SJCRH30 (cell line): ENCODE data around the gene GRK4. TPM values are rescaled to one million over a fixed set of nuclear protein-coding genes. Genes with fewer than 3 reads are reported as not detected.
"Not testable (repeated sequence)": the region's sequence is repeated elsewhere in the genome, so short reads cannot be mapped to it uniquely, and the experiment has no call there.

ENCODE experiments used
- DNase-seq, 2 experiments: peaks; one replicate each; pipeline ENCODE4 v3.0.0-alpha.2; 2015 to 2020
- H3K27ac ChIP-seq: fragments of 250-450 bp; sonication (Bioruptor Pico); 2 replicates; pipeline ENCODE4 v1.5.1; 2020; ENCODE audit warnings: mild to moderate bottlenecking, moderate library complexity
- H3K27me3 ChIP-seq: fragments of 250-450 bp; sonication (Bioruptor Pico); 2 replicates; pipeline ENCODE4 v1.5.1; 2020; ENCODE audit warnings: mild to moderate bottlenecking, moderate library complexity
- H3K36me3 ChIP-seq: fragments of 250-450 bp; sonication (Bioruptor Pico); 2 replicates; pipeline ENCODE4 v1.5.1; 2020; ENCODE audit warnings: mild to moderate bottlenecking, moderate library complexity
- H3K4me1 ChIP-seq: fragments of 250-450 bp; sonication (Bioruptor Pico); 2 replicates; pipeline ENCODE4 v1.5.1; 2020; ENCODE audit warnings: mild to moderate bottlenecking, moderate library complexity
- H3K4me3 ChIP-seq: fragments of 250-450 bp; sonication (Bioruptor Pico); 2 replicates; pipeline ENCODE4 v1.5.1; 2020; ENCODE audit warnings: mild to moderate bottlenecking, moderate library complexity
- H3K9me3 ChIP-seq: fragments of 250-450 bp; sonication (Bioruptor Pico); replicated peaks from 2 replicates; pipeline ENCODE4 v1.5.1; 2020; ENCODE audit warnings: mild to moderate bottlenecking, moderate library complexity
- total RNA-seq: library from RNA; depleted of rRNA; stranded (reverse); fragments of >200 nt; shearing (Covaris generic); gene quantifications from 2 replicates; pipeline ENCODE4 v1.2.3, GENCODE V29; 2014

Gene GRK4
- total RNA-seq, 1 experiment from 2014 or later = 5.9 TPM

DNA sequence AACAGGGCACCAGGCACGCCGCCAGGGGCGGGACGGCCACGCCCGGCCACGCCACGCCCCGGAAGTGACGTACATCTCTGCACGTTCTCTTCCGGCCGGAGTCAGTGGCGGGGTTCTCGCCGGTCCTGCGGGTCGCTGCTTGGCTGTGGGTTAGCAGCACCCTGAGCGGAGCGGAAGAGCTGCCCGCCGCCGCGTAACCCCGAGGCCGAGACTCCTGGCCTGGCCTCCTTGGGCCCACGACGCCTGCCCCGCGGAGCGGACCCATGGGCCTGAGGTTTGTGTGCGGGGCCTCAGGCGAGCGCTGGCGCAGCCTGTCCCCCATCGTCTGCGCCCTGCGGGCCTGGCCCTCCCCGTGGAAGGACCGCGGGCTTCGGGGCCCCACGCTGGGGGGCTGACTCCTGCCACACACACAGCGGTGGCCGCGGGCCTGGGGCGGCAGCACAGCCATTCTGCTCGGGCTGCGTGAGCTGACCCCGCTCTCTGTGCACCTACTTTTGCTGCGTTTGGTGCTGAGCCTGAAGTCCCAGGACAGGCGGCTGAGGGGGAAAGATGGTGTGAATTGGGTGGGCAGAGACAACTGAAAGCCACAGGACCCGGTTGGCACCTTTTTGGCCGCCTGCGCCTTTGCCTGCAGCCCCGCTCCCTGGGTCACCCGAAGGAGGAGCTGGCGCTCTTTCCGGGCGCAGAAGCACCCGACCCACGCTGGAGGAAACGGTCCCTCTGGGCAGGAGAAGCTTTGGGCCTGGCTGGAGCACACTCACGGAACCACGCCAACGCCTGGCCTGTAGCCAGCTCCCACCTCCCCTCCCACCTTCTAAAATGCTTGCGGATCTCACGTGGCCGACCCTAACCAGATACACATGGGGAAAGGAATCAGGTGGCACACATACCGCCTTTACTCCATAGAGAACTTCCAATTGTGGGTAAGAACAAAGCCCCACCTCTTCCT lies 28.3 kb upstream of the GRK4 start:
- Histone ChIP-seq H3K27ac (peak overlapping the region; percentile 23; the same call in 1 of the 2 replicates), H3K36me3 (peaks cover 29% of the 10 kb centered on the region), H3K9me3 (no peaks in the 10 kb centered on the region), H3K4me3 (peak overlapping the region; percentile 89), H3K4me1 (peaks cover 10% of the 10 kb centered on the region; the same call in 1 of the 2 replicates), H3K27me3 (no peaks in the 10 kb centered on the region)
- peak; percentile 94 to 95 for DNase-seq

DNA sequence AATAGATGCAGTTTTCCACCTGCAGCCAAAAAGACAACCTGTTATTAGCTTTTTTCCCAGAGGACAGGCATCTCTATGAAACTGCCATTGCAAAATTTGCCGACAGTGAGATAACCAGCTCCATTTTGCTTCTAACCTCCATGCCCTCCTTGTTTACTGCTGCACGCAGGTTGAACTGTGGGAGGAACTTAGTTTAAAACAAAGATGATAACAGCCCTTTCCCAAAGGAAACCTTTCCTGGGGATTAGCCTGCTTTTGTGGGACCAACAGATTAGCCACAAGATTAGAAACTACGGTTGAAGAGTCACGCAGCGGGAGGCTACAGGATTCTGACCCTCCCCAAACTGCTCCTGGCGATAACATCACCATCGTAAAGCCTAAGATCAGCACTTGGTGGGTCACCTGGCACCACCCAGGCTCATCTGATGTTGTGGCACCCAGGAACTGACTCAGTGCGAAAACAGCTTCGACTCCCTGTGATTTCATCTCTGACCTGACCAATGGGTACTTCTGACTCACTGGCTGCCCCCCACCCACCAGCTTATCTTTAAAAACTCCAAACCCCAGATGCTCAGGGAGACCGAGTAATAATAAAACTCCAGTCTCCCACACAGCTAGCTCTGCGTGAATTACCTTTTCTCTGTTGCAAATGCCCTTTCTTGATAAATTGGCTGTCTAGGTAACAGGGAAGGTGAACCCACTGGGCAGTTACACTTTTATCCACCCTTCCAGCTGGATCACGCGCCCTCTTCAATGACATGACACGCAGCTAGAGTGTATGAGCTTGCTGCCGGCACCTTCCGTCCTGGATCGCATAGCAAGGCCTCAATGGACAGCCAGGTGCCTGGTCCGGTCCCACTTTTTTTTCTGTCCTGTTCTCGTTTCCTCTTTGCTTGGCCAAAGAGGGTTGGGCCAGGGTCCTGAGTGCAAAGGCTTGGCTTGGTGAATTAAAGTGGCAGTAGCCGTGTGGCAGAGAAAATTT lies 27.3 kb upstream of the GRK4 start:
- Histone ChIP-seq H3K36me3 (peaks cover 35% of the 10 kb centered on the region), H3K27ac (no peak overlapping the region; the same call in 1 of the 2 replicates), H3K27me3 (no peaks in the 10 kb centered on the region), H3K4me3 (peak overlapping the region; percentile 89), H3K9me3 (no peaks in the 10 kb centered on the region), H3K4me1 (peaks cover 10% of the 10 kb centered on the region; the same call in 1 of the 2 replicates)
- DNase-seq = no peak

DNA sequence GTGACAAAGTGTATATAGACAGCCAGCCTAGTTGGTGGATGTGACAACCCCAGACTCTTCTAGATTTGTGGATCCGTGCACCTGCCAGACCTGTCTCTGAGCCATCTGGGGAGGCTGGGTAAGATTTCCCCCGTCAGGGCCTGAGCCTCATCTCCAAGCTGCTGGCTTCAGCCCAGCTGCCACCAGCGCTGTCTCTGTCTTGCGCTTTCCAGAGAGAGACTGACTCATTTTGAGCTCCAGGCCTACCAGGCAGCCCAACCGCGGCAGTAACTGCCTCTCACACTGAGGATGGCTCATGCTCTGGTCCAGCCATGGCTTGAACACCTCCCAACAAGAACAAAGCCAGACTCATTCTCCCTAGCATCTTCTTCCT lies 26.6 kb upstream of the GRK4 start:
- no peak for DNase-seq
- peaks cover 10% of the 10 kb centered on the region; the same call in 1 of the 2 replicates for H3K4me1 ChIP-seq
- H3K27me3 ChIP-seq = no peaks in the 10 kb centered on the region
- peaks cover 41% of the 10 kb centered on the region for H3K36me3 ChIP-seq
- no peak overlapping the region for H3K4me3 ChIP-seq
- H3K9me3 ChIP-seq = no peaks in the 10 kb centered on the region
- no peak overlapping the region for H3K27ac ChIP-seq

DNA sequence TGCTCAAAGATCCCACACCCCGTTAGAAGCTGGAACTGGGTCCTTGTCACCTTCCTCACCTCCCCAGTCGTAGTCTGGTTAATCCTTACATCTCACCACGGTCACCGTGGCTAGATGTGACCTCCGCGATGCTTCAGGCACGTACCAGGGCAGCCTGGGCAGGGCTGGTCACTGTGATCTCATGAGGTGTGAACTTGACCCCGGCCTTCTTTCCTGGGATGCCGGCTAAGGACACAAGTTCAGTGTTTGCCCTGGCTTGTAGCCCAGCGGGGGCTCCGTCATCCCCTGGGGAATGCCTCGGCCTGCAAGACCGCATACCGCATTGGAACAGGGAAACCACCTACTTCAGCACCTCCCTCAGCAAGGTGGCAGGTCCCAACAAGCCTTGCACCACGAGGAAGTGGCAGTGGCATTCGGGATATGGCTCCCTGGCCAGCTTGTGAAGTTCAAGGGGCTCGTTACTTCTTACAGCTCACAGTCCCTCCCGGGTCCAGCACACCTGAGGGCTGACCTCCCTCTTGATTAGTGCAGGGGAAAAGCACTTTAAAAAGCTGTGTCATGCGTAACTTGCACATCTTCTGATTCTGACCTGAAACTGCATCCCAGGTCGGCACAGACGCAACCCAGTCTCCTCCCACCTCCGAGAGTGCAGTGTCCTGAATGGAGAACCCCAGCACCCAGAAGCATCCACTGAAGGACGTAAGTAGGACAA lies 26.1 kb upstream of the GRK4 start:
- Histone ChIP-seq H3K9me3 (no peaks in the 10 kb centered on the region), H3K27ac (no peak overlapping the region), H3K36me3 (peaks cover 46% of the 10 kb centered on the region), H3K4me3 (no peak overlapping the region), H3K4me1 (peaks cover 10% of the 10 kb centered on the region; the same call in 1 of the 2 replicates), H3K27me3 (no peaks in the 10 kb centered on the region)
- no peak for DNase-seq

DNA sequence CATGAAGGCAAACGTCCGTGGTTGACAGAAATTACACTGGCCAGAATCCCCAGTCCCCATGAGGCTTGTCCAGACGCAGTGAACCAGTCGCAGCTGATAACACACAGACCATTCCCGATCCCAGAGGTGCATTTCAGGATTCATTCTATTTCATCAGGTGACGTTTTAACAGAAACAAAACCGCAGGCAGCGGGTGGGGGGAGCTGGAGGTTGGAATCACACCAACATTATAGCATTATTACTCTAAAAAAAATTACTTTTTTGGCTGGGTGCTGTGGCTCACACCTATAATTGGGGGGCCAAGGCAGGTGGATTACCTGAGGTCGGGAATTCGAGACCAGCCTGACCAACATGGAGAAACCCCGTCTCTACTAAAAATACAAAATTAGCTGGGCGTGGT lies 25.4 kb upstream of the GRK4 start:
- peaks cover 46% of the 10 kb centered on the region for H3K36me3 ChIP-seq
- no peak overlapping the region for H3K4me3 ChIP-seq
- no peak for DNase-seq
- H3K9me3 ChIP-seq = no peaks in the 10 kb centered on the region
- no peak overlapping the region for H3K27ac ChIP-seq
- H3K4me1 ChIP-seq = peaks cover 10% of the 10 kb centered on the region; the same call in 1 of the 2 replicates
- no peaks in the 10 kb centered on the region for H3K27me3 ChIP-seq

DNA sequence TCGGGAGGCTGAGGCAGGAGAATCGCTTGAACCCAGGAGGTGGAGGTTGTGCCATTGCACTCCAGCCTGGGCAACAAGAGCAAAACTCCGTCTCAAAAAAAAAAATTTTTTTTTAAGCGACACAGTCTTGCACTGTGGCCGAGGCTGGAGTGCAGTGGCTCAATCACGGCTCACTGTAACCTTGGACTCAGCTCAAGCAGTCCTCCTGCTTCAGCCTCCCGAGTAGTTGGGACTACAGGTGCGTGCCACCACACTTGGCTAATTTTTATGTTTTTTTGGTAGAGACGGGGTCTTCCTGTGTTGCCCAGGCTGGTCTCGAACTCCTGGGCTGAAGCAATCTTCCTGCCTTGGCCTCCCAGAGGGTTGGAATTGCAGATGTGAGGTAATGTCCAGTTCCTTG lies 25.0 kb upstream of the GRK4 start:
- not testable (repeated sequence) for H3K27me3 ChIP-seq, DNase-seq, H3K4me3 ChIP-seq, H3K27ac ChIP-seq, H3K9me3 ChIP-seq
- Histone ChIP-seq H3K4me1 (peaks cover 10% of the 10 kb centered on the region; the same call in 1 of the 2 replicates), H3K36me3 (peaks cover 46% of the 10 kb centered on the region)

DNA sequence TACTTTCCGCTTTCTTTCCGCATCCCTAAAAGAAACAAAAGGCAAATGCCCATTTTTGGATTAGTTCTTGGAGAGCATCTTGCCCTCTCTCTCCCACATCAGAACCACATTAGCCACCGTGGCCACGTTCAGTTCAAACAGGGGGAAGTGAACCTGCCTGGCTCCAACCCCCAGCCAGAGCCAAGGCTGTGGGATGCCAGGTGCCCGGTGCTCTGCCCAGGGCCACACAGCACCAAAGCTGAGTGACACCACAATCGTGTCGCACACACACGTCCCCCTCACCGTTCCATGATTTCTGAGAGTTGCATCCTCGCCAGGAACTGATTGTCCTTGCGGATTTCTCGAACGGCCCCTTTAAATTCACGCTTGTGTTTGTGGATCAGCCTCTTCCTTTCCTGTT lies 24.5 kb upstream of the GRK4 start:
- no peak overlapping the region for H3K27ac ChIP-seq
- DNase-seq = no peak
- H3K36me3 ChIP-seq = peaks cover 50% of the 10 kb centered on the region
- no peaks in the 10 kb centered on the region for H3K9me3 ChIP-seq
- no peak overlapping the region for H3K4me3 ChIP-seq
- peaks cover 10% of the 10 kb centered on the region; the same call in 1 of the 2 replicates for H3K4me1 ChIP-seq
- no peaks in the 10 kb centered on the region for H3K27me3 ChIP-seq

DNA sequence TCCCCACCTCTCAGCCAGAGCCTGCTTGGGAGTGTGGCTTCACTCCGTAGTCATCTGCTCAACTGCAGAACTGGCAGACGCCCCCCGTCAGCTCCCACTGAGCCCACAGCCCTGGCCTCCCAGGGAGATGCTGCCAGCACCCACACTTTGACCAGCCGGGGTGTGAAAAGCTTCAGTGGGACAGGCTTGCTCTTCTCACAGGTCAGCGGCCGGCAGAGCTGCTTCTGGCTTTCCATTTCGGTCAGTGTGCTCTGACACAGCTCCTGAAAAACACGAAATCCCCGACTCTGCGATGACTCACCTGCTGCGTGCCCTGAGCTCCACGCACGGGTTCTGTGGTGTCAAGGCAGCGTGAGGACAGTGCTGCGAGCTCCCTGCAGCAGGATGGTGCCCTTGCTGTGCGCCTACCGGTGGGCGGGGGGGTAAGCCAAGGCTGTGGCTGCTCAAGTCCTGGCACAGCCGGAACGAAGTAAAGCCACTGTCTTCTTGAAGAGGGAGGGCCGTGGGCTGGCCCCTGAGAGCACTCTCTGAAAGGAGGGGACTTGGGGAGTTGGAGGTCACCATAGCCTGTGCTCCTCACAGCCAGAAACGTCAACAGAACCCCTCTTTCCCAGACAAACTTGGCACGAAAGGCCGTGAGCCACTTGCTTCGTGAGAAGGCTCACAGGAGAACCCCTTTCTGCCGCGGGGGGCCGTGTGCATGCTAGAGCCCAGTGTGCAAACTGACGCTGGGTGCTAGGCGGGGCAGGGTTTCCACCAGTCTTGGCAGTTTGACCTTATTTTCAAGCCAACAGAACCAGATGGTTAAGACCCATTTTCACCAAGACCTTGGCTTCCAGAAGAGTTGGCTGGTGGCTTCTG lies 23.8 kb upstream of the GRK4 start:
- Histone ChIP-seq H3K27me3 (no peaks in the 10 kb centered on the region), H3K4me1 (peaks cover 10% of the 10 kb centered on the region; the same call in 1 of the 2 replicates), H3K9me3 (no peaks in the 10 kb centered on the region), H3K36me3 (peaks cover 57% of the 10 kb centered on the region), H3K27ac (no peak overlapping the region), H3K4me3 (no peak overlapping the region)
- DNase-seq = no peak

DNA sequence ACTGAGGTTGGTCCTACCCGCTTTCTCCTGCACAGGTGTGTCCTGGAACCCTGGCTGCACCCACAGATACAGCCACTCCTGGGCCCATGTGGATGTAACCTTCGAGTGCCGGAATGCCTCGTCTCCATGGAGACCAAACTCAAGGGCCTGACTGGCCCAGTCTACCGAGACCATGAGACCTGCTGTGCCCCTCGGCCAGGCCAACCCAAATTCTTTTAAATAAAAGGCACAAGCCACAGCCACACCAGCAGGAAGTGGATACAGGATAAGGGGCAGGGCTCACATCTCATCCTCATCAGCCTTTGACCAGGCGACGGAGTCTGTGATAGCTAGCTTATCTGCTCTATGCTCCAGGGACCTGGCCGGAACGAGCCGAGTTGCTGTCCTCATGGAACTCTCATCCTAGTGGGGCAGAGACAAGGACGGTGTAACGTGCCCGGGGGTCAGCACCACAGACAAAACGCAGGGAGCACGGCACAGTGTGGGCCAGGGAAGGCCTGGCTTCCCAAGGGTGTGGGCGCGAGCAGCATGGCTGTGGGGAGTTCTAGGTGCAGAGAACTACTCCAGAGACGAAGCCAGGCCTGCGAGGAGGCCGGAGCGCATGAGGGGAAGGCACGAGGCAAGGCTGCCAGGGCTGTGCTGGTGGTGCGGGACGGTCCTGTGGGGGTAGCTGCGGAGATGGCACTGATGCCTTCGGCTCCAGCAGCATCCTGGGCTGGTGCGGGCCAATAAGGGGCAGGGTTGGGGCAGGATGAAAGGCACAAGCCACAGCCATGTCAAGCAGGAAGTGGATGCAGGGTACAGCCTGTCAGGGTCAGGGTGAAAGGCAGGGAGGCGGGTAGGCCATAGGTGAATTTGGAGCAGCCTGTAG lies 22.9 kb upstream of the GRK4 start:
- Histone ChIP-seq H3K9me3 (no peaks in the 10 kb centered on the region), H3K27me3 (no peaks in the 10 kb centered on the region), H3K36me3 (peaks cover 66% of the 10 kb centered on the region), H3K4me1 (peaks cover 10% of the 10 kb centered on the region; the same call in 1 of the 2 replicates), H3K4me3 (no peak overlapping the region), H3K27ac (no peak overlapping the region)
- no peak for DNase-seq

DNA sequence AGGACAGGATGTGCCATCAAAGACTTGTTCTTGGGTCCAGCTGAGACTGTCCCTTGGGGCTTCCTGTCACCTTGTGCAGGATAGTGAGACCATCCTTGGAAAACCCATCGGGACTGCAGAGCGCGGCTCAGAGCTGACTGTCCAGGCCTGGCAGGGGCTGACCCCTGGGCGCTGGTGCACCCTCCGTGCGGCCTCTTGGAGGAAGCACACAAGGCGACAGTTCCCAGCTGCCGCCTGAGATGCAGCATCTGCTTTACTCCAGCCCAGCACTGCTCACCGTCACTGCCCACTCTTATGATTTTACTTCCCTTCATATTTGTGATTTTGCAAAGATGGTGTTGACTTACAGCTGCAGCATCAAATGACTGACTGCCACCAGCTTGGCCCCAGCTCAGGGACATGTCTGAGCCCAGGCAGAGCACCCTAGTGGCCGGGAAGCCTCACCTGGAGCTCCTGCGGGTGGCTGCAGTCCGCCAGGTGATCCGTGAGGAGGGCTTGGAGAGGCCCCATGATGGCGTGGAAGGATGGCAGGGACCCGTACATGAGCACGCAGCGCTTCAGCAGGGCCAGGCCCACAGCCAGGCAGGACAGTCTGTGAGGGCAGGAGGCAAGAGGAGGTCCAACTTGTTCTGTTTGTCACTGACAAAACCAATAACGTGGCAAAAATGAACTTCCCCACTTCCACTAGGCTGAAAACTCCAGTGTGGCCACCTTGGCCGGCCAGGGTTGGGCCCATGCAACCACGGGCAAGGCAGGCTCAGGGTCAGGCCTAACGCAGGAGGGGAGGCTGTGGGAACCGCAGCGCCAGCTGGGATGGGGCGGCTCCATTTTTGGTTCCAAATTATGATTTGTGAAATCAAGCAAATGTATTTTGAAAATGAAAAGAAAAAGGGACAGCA lies 22.0 kb upstream of the GRK4 start:
- H3K36me3 ChIP-seq = peaks cover 70% of the 10 kb centered on the region
- H3K9me3 ChIP-seq = no peaks in the 10 kb centered on the region
- no peak overlapping the region for H3K4me3 ChIP-seq
- H3K27me3 ChIP-seq = no peaks in the 10 kb centered on the region
- no peak overlapping the region for H3K27ac ChIP-seq
- peaks cover 2% of the 10 kb centered on the region; the same call in 1 of the 2 replicates for H3K4me1 ChIP-seq
- DNase-seq = no peak

DNA sequence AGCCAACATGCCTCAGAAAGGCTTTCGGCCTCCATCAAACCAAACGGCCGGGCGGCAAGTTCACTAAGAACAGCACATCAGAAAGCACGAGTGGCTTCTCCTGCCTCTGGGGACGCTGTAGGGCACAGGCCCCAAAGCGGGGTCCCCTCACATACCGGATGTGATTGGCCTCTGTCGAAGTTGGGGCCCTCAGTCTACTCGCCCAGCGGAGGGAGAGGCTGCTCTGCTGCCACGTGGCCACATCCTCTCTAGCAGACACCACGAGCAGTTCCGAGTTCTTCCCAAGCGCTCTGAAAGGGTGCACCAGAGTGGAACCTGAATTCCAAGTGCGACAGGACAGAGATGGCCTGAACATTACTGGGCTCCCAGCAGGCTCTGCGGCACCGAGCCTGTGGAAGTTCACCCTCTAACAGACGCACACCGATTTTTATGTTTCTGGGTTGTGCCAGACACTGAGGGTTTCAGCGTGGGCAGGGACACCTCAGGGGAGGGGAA lies 21.3 kb upstream of the GRK4 start:
- no peaks in the 10 kb centered on the region for H3K4me1 ChIP-seq
- no peak overlapping the region for H3K27ac ChIP-seq
- peaks cover 74% of the 10 kb centered on the region for H3K36me3 ChIP-seq
- no peaks in the 10 kb centered on the region for H3K9me3 ChIP-seq
- H3K27me3 ChIP-seq = no peaks in the 10 kb centered on the region
- H3K4me3 ChIP-seq = no peak overlapping the region
- no peak for DNase-seq
